ENCODE measurements around the gene PTPN14. TPM values are rescaled to one million over a fixed set of nuclear protein-coding genes. Genes with fewer than 3 reads are reported as not detected.

PTPN14 gene
- polyA plus RNA-seq, 1 donor from 2014 or later: 0.07 TPM

DNA sequence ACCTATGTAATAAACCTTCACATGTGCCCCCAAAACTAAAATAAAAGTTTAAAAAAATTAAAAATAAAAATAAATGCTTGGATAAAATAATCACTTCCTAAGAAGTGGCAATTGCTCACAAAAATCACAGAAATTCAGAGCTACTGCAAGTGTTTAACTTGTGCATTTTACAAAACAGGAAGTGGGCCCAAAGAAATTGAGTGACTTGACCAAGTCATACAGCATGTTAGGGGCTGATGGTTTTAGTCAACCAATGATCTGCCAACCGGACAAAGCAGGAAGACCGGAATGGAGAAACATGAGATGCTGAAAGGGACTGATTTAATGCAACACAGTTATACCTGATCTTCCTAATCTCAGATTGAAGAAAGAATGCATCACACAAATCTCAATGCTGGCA is 173.9 kb downstream of the PTPN14 start:
- Histone ChIP-seq H2AFZ (ENCODE audit: low read depth, low read length) (no peak overlapping the region), H3K27ac (ENCODE audit: low read length) (no peak overlapping the region), H3K36me3 (ENCODE audit: insufficient read depth, low read length) (no peaks in the 10 kb centered on the region), H3K27me3 (ENCODE audit: insufficient read depth, low read depth, low read length) (no peaks in the 10 kb centered on the region), H3F3A (ENCODE audit: insufficient read depth, low read length, poor library complexity, severe bottlenecking) (no peaks in the 10 kb centered on the region), H3K9ac (ENCODE audit: low read length) (no peak overlapping the region), H3K4me2 (ENCODE audit: low read length) (no peak overlapping the region), H3K9me3 (ENCODE audit: low read length) (no peaks in the 10 kb centered on the region), H4K20me1 (ENCODE audit: insufficient read depth) (no peaks in the 10 kb centered on the region), H3K9me2 (ENCODE audit: insufficient read depth, low read length) (no peaks in the 10 kb centered on the region), H3K79me2 (replicated peaks; ENCODE audit: insufficient read depth, low read length) (no peaks in the 10 kb centered on the region), H3K4me3 (ENCODE audit: low read length) (no peak overlapping the region)
- TF ChIP-seq POLR2AphosphoS5 (IDR thresholded peaks at IDR 0.05): no peak

DNA sequence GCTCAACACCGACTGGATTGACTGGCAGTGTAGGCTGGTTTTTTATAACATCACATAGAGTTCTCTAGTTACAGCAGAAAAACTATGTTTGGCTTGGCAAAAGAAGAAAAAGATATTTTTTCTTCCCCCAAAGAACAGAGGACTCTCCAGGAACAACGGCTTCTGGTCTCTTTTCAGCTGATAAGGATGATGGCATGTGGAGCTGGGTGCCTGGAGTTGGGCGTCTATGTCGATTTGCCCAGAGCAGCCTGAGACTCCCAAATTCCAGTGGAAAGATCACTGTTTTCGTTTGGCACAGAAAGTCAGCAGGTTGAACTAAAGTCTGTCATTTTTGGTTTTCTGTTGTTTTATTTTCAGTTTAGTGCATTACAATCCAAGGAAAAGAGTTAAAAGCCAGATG is 179.3 kb downstream of the PTPN14 start:
- Histone ChIP-seq H3K79me2 (replicated peaks; ENCODE audit: insufficient read depth, low read length) (no peaks in the 10 kb centered on the region), H3K9me3 (ENCODE audit: low read length) (no peaks in the 10 kb centered on the region), H3K27ac (ENCODE audit: low read length) (no peak overlapping the region), H3F3A (ENCODE audit: insufficient read depth, low read length, poor library complexity, severe bottlenecking) (no peaks in the 10 kb centered on the region), H2AFZ (ENCODE audit: low read depth, low read length) (no peak overlapping the region), H3K27me3 (ENCODE audit: insufficient read depth, low read depth, low read length) (no peaks in the 10 kb centered on the region), H3K9ac (ENCODE audit: low read length) (no peak overlapping the region), H3K4me2 (ENCODE audit: low read length) (no peak overlapping the region), H3K9me2 (ENCODE audit: insufficient read depth, low read length) (no peaks in the 10 kb centered on the region), H4K20me1 (ENCODE audit: insufficient read depth) (no peaks in the 10 kb centered on the region), H3K36me3 (ENCODE audit: insufficient read depth, low read length) (no peaks in the 10 kb centered on the region), H3K4me3 (ENCODE audit: low read length) (no peak overlapping the region)
- TF ChIP-seq SMC3 (conservative IDR thresholded peaks at IDR 0.05; ENCODE audit: poor library complexity) (no peak), EZH2 (IDR thresholded peaks at IDR 0.05; ENCODE audit: borderline replicate concordance, insufficient read depth, low read length, poor library complexity, severe bottlenecking) (no peak)

DNA sequence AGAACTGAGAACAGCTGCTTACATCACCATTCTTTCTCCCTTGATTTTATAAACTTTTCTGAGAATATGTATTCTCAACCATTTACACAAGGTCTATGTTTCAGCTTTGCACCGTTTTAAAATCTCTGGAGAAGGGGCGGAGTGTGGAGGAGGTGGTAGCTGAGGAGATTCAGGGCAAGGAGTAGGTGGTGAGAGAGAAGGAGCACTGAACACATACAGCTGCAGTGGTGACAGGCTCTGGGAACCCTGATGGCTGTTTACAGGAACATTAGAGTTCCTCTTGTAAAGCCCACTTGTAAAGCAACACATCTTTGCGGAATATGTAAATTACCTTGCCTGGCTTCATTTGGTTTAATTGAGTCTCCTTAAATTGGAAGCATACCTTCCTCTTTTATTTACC is 180.8 kb downstream of the PTPN14 start:
- Histone ChIP-seq H3K4me3 (ENCODE audit: low read length) (no peak overlapping the region), H3K27ac (ENCODE audit: low read length) (no peak overlapping the region), H2AFZ (ENCODE audit: low read depth, low read length) (no peak overlapping the region), H3K9me2 (ENCODE audit: insufficient read depth, low read length) (no peaks in the 10 kb centered on the region), H3K9me3 (ENCODE audit: low read length) (no peaks in the 10 kb centered on the region), H3K27me3 (ENCODE audit: insufficient read depth, low read depth, low read length) (no peaks in the 10 kb centered on the region), H3F3A (ENCODE audit: insufficient read depth, low read length, poor library complexity, severe bottlenecking) (no peaks in the 10 kb centered on the region), H4K20me1 (ENCODE audit: insufficient read depth) (no peaks in the 10 kb centered on the region), H3K9ac (ENCODE audit: low read length) (no peak overlapping the region), H3K79me2 (replicated peaks; ENCODE audit: insufficient read depth, low read length) (no peaks in the 10 kb centered on the region), H3K4me2 (ENCODE audit: low read length) (no peak overlapping the region), H3K36me3 (ENCODE audit: insufficient read depth, low read length) (no peaks in the 10 kb centered on the region)
- TF ChIP-seq SMC3 (conservative IDR thresholded peaks at IDR 0.05; ENCODE audit: poor library complexity) (no peak), EP300 (conservative IDR thresholded peaks at IDR 0.05; ENCODE audit: poor library complexity, severe bottlenecking) (no peak), POLR2AphosphoS5 (IDR thresholded peaks at IDR 0.05) (no peak), RAD21 (conservative IDR thresholded peaks at IDR 0.05) (no peak), MXI1 (conservative IDR thresholded peaks at IDR 0.05; ENCODE audit: poor library complexity, severe bottlenecking) (no peak), EZH2 (IDR thresholded peaks at IDR 0.05; ENCODE audit: borderline replicate concordance, insufficient read depth, low read length, poor library complexity, severe bottlenecking) (no peak), TAF1 (IDR thresholded peaks at IDR 0.05; ENCODE audit: low read depth) (no peak)
- TF ChIP-seq, protein P1, sequence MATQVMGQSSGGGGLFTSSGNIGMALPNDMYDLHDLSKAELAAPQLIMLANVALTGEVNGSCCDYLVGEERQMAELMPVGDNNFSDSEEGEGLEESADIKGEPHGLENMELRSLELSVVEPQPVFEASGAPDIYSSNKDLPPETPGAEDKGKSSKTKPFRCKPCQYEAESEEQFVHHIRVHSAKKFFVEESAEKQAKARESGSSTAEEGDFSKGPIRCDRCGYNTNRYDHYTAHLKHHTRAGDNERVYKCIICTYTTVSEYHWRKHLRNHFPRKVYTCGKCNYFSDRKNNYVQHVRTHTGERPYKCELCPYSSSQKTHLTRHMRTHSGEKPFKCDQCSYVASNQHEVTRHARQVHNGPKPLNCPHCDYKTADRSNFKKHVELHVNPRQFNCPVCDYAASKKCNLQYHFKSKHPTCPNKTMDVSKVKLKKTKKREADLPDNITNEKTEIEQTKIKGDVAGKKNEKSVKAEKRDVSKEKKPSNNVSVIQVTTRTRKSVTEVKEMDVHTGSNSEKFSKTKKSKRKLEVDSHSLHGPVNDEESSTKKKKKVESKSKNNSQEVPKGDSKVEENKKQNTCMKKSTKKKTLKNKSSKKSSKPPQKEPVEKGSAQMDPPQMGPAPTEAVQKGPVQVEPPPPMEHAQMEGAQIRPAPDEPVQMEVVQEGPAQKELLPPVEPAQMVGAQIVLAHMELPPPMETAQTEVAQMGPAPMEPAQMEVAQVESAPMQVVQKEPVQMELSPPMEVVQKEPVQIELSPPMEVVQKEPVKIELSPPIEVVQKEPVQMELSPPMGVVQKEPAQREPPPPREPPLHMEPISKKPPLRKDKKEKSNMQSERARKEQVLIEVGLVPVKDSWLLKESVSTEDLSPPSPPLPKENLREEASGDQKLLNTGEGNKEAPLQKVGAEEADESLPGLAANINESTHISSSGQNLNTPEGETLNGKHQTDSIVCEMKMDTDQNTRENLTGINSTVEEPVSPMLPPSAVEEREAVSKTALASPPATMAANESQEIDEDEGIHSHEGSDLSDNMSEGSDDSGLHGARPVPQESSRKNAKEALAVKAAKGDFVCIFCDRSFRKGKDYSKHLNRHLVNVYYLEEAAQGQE (IDR thresholded peaks at IDR 0.05; ENCODE audit: borderline replicate concordance): no peak
- TF ChIP-seq, protein P2, sequence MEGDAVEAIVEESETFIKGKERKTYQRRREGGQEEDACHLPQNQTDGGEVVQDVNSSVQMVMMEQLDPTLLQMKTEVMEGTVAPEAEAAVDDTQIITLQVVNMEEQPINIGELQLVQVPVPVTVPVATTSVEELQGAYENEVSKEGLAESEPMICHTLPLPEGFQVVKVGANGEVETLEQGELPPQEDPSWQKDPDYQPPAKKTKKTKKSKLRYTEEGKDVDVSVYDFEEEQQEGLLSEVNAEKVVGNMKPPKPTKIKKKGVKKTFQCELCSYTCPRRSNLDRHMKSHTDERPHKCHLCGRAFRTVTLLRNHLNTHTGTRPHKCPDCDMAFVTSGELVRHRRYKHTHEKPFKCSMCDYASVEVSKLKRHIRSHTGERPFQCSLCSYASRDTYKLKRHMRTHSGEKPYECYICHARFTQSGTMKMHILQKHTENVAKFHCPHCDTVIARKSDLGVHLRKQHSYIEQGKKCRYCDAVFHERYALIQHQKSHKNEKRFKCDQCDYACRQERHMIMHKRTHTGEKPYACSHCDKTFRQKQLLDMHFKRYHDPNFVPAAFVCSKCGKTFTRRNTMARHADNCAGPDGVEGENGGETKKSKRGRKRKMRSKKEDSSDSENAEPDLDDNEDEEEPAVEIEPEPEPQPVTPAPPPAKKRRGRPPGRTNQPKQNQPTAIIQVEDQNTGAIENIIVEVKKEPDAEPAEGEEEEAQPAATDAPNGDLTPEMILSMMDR (IDR thresholded peaks at IDR 0.05; ENCODE audit: poor library complexity, severe bottlenecking): no peak

All from neural cell (in vitro differentiated cells).